ENCODE results near the gene RARB.

DNA sequence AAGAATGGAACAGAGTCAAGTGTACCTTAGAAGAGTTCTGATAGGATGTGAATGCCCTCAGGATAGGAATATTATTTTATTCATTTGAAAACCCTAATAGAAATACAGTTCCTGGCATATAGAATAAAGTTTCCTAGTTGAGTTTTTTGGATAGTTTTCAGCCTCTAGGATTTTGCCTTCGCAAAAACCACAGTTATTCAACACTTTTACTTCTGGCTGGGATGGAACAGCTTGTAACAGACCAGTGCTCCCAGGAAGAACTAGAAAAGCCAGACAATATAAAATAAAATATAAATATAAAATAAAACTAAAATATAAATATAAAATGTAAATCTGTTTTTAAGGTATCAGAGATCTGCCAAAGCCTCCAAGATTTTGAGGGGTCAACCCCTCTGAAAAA is 27.5 kb upstream of the RARB start:
- TF ChIP-seq, protein P1, sequence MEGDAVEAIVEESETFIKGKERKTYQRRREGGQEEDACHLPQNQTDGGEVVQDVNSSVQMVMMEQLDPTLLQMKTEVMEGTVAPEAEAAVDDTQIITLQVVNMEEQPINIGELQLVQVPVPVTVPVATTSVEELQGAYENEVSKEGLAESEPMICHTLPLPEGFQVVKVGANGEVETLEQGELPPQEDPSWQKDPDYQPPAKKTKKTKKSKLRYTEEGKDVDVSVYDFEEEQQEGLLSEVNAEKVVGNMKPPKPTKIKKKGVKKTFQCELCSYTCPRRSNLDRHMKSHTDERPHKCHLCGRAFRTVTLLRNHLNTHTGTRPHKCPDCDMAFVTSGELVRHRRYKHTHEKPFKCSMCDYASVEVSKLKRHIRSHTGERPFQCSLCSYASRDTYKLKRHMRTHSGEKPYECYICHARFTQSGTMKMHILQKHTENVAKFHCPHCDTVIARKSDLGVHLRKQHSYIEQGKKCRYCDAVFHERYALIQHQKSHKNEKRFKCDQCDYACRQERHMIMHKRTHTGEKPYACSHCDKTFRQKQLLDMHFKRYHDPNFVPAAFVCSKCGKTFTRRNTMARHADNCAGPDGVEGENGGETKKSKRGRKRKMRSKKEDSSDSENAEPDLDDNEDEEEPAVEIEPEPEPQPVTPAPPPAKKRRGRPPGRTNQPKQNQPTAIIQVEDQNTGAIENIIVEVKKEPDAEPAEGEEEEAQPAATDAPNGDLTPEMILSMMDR (conservative IDR thresholded peaks at IDR 0.05; ENCODE audit: low read depth in 2 of 2), result no peak
- no peak for TF ChIP-seq CREB1 (CRISPR knock-in tag; IDR thresholded peaks at IDR 0.05; ENCODE audit: low read depth)
- TF ChIP-seq EZH2 (IDR thresholded peaks at IDR 0.05; ENCODE audit: low read depth, unreplicated experiment), result no peak
- TF ChIP-seq POLR2AphosphoS5 (IDR thresholded peaks at IDR 0.05; ENCODE audit: low read depth), result no peak

Measured in GM23338 (cell line).